ENCODE results near the gene SRL. TPM values are rescaled to one million over a fixed set of nuclear protein-coding genes. Genes with fewer than 3 reads are reported as not detected.

SRL gene
- total and polyA plus RNA-seq, 2 of the 13 experiments (the other 11 are each of a cell fraction or from before 2014, with no cell fraction given), result 0.05 TPM; not detected in 1

- ATAC-seq, result no peak
- in situ Hi-C loops (cut with HindIII; ENCODE audit: extremely low pct_ligation_motif_present, low pct_unique_long_range_greater_than_20kb) (no loop called here), intact Hi-C loops (cut with micrococcal nuclease; ENCODE audit: unreplicated experiment) (no loop called here)
- ChIA-PET POLR2A (interaction anchor here (1.5 kb wide), 1 partner anchor 62 kb away, joined by 6 read pairs; no protein-coding TSS in a partner anchor), CTCF (ENCODE audit: low intra/inter-chr PET ratio, low total read pairs) (no interaction called here)
- Histone ChIP-seq H3K27me3 (ENCODE audit: control insufficient read depth in 1 of 2, insufficient read depth in 2 of 2, low read length in 2 of 2) (no peaks in the 10 kb centered on the region), H3K79me2 (ENCODE audit: insufficient read depth, low read length) (peaks cover 50% of the 10 kb centered on the region), H3K36me3 (replicated peaks in 1 of 2; ENCODE audit: control insufficient read depth in 1 of 2, insufficient read depth in 2 of 2, low read length in 2 of 2) (peaks cover 6 to 13% of the 10 kb centered on the region in 2 experiments), H3K4me2 (ENCODE audit: low read depth, low read length) (no peak overlapping the region), H4K20me1 (ENCODE audit: insufficient read depth, low read length) (no peaks in the 10 kb centered on the region; the same call in 1 of the 2 replicates), H3K9me3 (ENCODE audit: low read length) (no peaks in the 10 kb centered on the region), H3K4me1 (ENCODE audit: insufficient read depth, low read length) (peaks cover 47% of the 10 kb centered on the region), H3K27ac (ENCODE audit: extremely low read length, insufficient read depth, low read length) (no peak overlapping the region), H3K4me3 (replicated peaks in 1 of 3; ENCODE audit: insufficient read depth in 1 of 3, low read depth in 2 of 3, low read length in 3 of 3) (no peak overlapping the region), H2AFZ (ENCODE audit: low read length) (no peak overlapping the region), H3K9ac (ENCODE audit: insufficient read depth, low read depth, low read length) (no peak overlapping the region)
- no peak for FAIRE-seq
- TF ChIP-seq NFYB (CRISPR knock-in tag; IDR thresholded peaks at IDR 0.05) (peak; percentile 80), PPARG (CRISPR knock-in tag; conservative IDR thresholded peaks at IDR 0.05) (no peak), ZC3H4 (CRISPR knock-in tag; IDR thresholded peaks at IDR 0.05; ENCODE audit: borderline replicate concordance) (no peak), NFYC (CRISPR knock-in tag; IDR thresholded peaks at IDR 0.05) (peak; percentile 79), ZNF660 (CRISPR knock-in tag; IDR thresholded peaks at IDR 0.05; ENCODE audit: borderline replicate concordance, low read depth) (no peak), RFX5 (IDR thresholded peaks at IDR 0.05; ENCODE audit: low read depth, low read length) (peak; percentile 74)
- WGBS (ENCODE audit: low lambda C conversion rate), result 91% methylated on average over 6 of the region's 6 CpGs
- DNase-seq (ENCODE audit: low spot score), result peak; percentile 40
- BruUV-seq (replicated peaks), result no TSS peak
Measured at GRCh38 chr16:4266372-4266771, 24.5 kb upstream of the SRL start.

- Histone ChIP-seq H3K9ac (ENCODE audit: insufficient read depth, low read depth, low read length) (no peak overlapping the region), H3K27ac (ENCODE audit: extremely low read length, insufficient read depth, low read length) (no peak overlapping the region), H3K27me3 (ENCODE audit: control insufficient read depth in 1 of 2, insufficient read depth in 2 of 2, low read length in 2 of 2) (no peaks in the 10 kb centered on the region), H3K79me2 (ENCODE audit: insufficient read depth, low read length) (peaks cover 43% of the 10 kb centered on the region), H3K9me3 (ENCODE audit: low read length) (no peaks in the 10 kb centered on the region), H3K36me3 (replicated peaks in 1 of 2; ENCODE audit: control insufficient read depth in 1 of 2, insufficient read depth in 2 of 2, low read length in 2 of 2) (peaks cover 6 to 19% of the 10 kb centered on the region in 2 experiments), H3K4me3 (replicated peaks in 1 of 3; ENCODE audit: insufficient read depth in 1 of 3, low read depth in 2 of 3, low read length in 3 of 3) (no peak overlapping the region), H3K4me1 (ENCODE audit: insufficient read depth, low read length) (peaks cover 40% of the 10 kb centered on the region), H4K20me1 (ENCODE audit: insufficient read depth, low read length) (no peaks in the 10 kb centered on the region; the same call in 1 of the 2 replicates), H3K4me2 (ENCODE audit: low read depth, low read length) (no peak overlapping the region), H2AFZ (ENCODE audit: low read length) (no peak overlapping the region)
- no TSS peak for BruUV-seq (replicated peaks)
- no peak for TF ChIP-seq ZNF577 (CRISPR knock-in tag; IDR thresholded peaks at IDR 0.05; ENCODE audit: borderline replicate concordance, low read depth)
- TF ChIP-seq HNRNPL (IDR thresholded peaks at IDR 0.05; ENCODE audit: low read depth, low read length), result 0 out of 2 replicates have a peak, but pooled peaks have one; percentile 32
- TF ChIP-seq ZBTB33 (CRISPR knock-in tag; IDR thresholded peaks at IDR 0.05), result peak; percentile 72
- intact Hi-C loops (cut with micrococcal nuclease; ENCODE audit: unreplicated experiment), result no loop called here
- ChIA-PET POLR2A (interaction anchor here (1.5 kb wide), 1 partner anchor 62 kb away, joined by 6 read pairs; no protein-coding TSS in a partner anchor), CTCF (ENCODE audit: low intra/inter-chr PET ratio, low total read pairs) (no interaction called here)
- FAIRE-seq (no peak), ATAC-seq (no peak), DNase-seq (ENCODE audit: low spot score) (no peak)
- in situ Hi-C loops (cut with HindIII; ENCODE audit: extremely low pct_ligation_motif_present, low pct_unique_long_range_greater_than_20kb), result no loop called here
- WGBS (ENCODE audit: low lambda C conversion rate), result 83% methylated on average over 6 of the region's 7 CpGs
Measured at GRCh38 chr16:4265676-4266075, 23.8 kb upstream of the SRL start.

Measured in HepG2 (cell line).